GM12801 (cell line): ENCODE results near the gene NOS1AP.

ENCODE experiments used
- TF ChIP-seq, protein P1 (sequence below): IDR thresholded peaks from one replicate; pipeline ENCODE4 v1.5.1; 2011; ENCODE audit warnings: control low read depth; ENCODE audit not compliant: insufficient read length; ENCODE audit errors: extremely low read depth

The NOS1AP gene

GRCh38 chr1:162133566-162133965 lies 64.1 kb downstream of the NOS1AP start:
- TF ChIP-seq, protein P1, sequence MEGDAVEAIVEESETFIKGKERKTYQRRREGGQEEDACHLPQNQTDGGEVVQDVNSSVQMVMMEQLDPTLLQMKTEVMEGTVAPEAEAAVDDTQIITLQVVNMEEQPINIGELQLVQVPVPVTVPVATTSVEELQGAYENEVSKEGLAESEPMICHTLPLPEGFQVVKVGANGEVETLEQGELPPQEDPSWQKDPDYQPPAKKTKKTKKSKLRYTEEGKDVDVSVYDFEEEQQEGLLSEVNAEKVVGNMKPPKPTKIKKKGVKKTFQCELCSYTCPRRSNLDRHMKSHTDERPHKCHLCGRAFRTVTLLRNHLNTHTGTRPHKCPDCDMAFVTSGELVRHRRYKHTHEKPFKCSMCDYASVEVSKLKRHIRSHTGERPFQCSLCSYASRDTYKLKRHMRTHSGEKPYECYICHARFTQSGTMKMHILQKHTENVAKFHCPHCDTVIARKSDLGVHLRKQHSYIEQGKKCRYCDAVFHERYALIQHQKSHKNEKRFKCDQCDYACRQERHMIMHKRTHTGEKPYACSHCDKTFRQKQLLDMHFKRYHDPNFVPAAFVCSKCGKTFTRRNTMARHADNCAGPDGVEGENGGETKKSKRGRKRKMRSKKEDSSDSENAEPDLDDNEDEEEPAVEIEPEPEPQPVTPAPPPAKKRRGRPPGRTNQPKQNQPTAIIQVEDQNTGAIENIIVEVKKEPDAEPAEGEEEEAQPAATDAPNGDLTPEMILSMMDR: no peak

GRCh38 chr1:162134646-162135045 lies 65.2 kb downstream of the NOS1AP start:
- TF ChIP-seq, protein P1: no peak

DNA sequence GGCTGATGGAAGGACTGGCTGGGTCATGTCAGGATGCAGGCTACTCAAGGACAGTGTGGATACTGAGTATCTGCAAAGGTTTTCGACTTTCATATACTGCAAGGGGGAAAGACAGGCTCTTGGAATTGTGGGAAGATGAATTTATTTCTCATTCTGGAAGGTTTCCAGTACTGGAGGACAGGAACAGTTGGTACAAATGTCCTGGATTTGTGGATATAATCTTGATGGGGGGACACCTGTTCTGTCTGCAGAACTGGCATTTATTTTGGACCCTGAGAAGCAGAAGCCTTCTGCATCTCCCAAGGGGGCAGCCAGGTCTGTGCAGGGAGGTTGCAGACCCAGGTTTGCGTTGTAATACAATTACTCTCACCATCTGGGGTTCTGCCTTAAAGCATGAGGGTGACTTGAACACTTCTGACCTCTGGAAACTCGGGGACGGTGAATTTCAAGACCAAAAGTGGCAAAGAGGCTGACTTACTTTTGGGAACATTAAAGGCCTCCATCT lies 65.8 kb downstream of the NOS1AP start:
- TF ChIP-seq, protein P1: no peak

DNA sequence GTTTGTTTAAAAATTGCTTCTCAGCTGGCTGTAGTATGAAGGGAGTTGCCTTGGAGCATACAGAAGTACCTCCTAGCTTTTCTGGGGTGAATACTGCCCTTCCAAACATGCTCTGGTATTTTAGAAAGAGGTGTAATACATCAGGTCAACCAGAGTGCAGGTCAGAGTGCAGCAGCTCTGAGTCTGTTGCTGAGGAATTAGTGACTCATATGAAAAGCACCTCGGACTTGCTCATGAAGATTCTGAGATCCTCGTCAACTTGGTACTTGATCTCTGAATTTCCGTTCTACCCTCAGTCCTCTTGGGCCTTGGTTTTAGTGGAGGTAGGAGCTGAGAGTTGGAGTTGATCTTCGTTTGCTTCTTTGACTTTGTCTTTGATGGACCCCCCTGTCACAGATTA lies 67.3 kb downstream of the NOS1AP start:
- TF ChIP-seq, protein P1: no peak

GRCh38 chr1:162137179-162137960 lies 67.9 kb downstream of the NOS1AP start:
- TF ChIP-seq, protein P1: no peak

DNA sequence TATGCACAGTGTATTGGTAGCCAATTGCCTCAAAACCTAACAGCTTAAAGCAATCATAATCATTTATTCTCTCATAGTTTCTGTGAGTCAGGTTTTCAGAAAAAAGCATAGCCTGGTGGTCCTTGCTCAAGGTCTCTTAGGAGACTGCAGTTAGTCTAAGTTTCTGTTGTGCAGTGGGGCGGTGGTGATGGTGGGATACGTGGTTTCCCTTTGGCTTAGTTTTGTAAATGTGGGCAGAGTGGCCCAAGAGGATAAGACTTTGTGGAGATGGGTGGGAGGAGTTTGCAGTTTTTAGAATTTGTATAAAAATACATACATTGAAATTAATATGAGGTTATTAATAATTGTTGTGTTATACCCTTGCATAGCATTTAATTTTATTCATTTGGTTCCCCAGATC lies 68.6 kb downstream of the NOS1AP start:
- TF ChIP-seq, protein P1: no peak

DNA sequence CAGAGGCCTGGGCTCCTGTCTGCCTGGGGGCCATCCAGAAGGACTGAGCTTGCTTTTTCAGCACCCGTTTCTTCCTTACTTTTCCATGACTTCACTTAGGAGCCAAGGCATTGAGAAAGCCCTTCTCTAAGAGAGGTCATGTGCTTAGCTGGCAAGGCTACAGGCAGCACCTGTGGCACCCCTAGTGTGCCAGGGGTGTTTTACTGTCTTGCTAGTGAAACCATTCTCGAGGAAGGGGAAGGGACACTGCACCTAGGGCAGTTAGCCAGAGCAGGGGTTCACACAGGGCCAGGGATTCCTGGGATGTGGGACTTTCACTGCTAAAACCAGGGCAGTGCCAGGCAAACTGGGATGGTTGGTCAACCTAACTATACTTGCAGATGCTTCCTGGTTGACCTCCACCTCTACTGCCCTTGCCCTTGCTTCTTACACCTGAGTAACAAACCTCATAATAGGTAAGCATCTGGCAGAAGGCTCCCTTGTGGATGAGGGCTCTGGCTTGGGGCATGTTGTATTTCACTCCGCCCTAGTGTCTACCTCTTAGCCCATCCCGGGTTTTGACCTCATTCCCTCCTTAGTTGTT lies 69.2 kb downstream of the NOS1AP start:
- TF ChIP-seq, protein P1: no peak
